Measurements from ENCODE around the gene MSI2. TPM values are rescaled to one million over a fixed set of nuclear protein-coding genes. Genes with fewer than 3 reads are reported as not detected.

MSI2 gene
- polyA plus RNA-seq, 1 of the 3 experiments (the other 2 are of a cell fraction): 24.1 TPM

GRCh38 chr17:57586196-57586740 is 329.9 kb downstream of the MSI2 start (continued):
- TF ChIP-seq NRF1 (IDR thresholded peaks at IDR 0.05; ENCODE audit: low read depth, low read length): no peak
- TF ChIP-seq GATA2 (CRISPR knock-in tag; IDR thresholded peaks at IDR 0.05): peak; percentile 70
- TF ChIP-seq RXRA (IDR thresholded peaks at IDR 0.05; ENCODE audit: borderline replicate concordance, low read depth): no peak
- peak; percentile 48; the same call in 1 of the 2 replicates for TF ChIP-seq MXI1 (IDR thresholded peaks at IDR 0.05; ENCODE audit: low read depth, low read length)
- TF ChIP-seq JUND (IDR thresholded peaks at IDR 0.05): no peak
- no peak for TF ChIP-seq USF1 (IDR thresholded peaks at IDR 0.05; ENCODE audit: borderline replicate concordance, low read depth)
- TF ChIP-seq, protein P1, sequence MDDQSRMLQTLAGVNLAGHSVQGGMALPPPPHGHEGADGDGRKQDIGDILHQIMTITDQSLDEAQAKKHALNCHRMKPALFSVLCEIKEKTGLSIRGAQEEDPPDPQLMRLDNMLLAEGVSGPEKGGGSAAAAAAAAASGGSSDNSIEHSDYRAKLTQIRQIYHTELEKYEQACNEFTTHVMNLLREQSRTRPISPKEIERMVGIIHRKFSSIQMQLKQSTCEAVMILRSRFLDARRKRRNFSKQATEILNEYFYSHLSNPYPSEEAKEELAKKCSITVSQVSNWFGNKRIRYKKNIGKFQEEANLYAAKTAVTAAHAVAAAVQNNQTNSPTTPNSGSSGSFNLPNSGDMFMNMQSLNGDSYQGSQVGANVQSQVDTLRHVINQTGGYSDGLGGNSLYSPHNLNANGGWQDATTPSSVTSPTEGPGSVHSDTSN (IDR thresholded peaks at IDR 0.05): no peak
- TF ChIP-seq TAF1 (IDR thresholded peaks at IDR 0.05; ENCODE audit: borderline replicate concordance, low read depth, low read length): no peak
- TF ChIP-seq TCF12 (IDR thresholded peaks at IDR 0.05): peak; percentile 3; the same call in 1 of the 2 replicates
- no peak for TF ChIP-seq ZBTB33 (IDR thresholded peaks at IDR 0.05; ENCODE audit: borderline replicate concordance, low read depth)
- peak in 1 of 2 experiments; percentile 42; a peak in 1 of 4 replicates for TF ChIP-seq EP300 (IDR thresholded peaks at IDR 0.05; ENCODE audit: borderline replicate concordance in 1 of 2, low read depth in 1 of 2, low read length in 1 of 2)

- POLR2A ChIA-PET: interaction anchor here (1.0 to 4.5 kb wide), 17 partner anchors 11 to 196 kb away, joined by 3 to 66 read pairs (median 14); no protein-coding TSS in a partner anchor
- Histone ChIP-seq H3K9me2 (no peaks in the 10 kb centered on the region), H3K27ac (ENCODE audit: low read depth in 2 of 2, low read length in 1 of 2) (peak overlapping the region in 1 of 2 experiments; percentile 100; a peak in 2 of 4 replicates), H2AFZ (ENCODE audit: low read depth) (no peak overlapping the region), H3K36me3 (replicated peaks in 1 of 2; ENCODE audit: control insufficient read depth in 1 of 2, insufficient read depth in 2 of 2, low read length in 1 of 2) (no peaks in the 10 kb centered on the region), H3K9ac (no peak overlapping the region), H3K9me3 (no peaks in the 10 kb centered on the region), H3K4me1 (ENCODE audit: control insufficient read depth in 1 of 2, insufficient read depth in 2 of 2, low read depth in 1 of 2, low read length in 1 of 2) (peaks cover 13 to 88% of the 10 kb centered on the region in 2 experiments; a peak in 3 of 4 replicates), H4K20me1 (ENCODE audit: insufficient read depth) (no peaks in the 10 kb centered on the region), H3K4me3 (ENCODE audit: low read depth in 2 of 2, low read length in 1 of 2) (no peak overlapping the region), H3K79me2 (ENCODE audit: insufficient read depth) (no peaks in the 10 kb centered on the region), H3K27me3 (ENCODE audit: insufficient read depth) (no peaks in the 10 kb centered on the region), H3K4me2 (no peak overlapping the region), H3F3A (replicated peaks; ENCODE audit: insufficient read depth) (no peaks in the 10 kb centered on the region)
- 95% methylated on average over 4 of the region's 4 CpGs for WGBS (ENCODE audit: low lambda C conversion rate)
- TF ChIP-seq, protein P2, sequence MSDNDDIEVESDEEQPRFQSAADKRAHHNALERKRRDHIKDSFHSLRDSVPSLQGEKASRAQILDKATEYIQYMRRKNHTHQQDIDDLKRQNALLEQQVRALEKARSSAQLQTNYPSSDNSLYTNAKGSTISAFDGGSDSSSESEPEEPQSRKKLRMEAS (IDR thresholded peaks at IDR 0.05; ENCODE audit: low read depth): no peak
- TF ChIP-seq RAD21 (IDR thresholded peaks at IDR 0.05; ENCODE audit: low read length): no peak
- TF ChIP-seq SMC3 (IDR thresholded peaks at IDR 0.05; ENCODE audit: low read depth, low read length): no peak
- TF ChIP-seq TAF1 (IDR thresholded peaks at IDR 0.05; ENCODE audit: borderline replicate concordance, low read depth, low read length): no peak
- no peak for TF ChIP-seq JUND (IDR thresholded peaks at IDR 0.05)
- no peak for TF ChIP-seq NFIC (IDR thresholded peaks at IDR 0.05; ENCODE audit: borderline replicate concordance)
- DNase-seq: no peak
- CTCF ChIA-PET: interaction anchor here (0.6 to 7.6 kb wide), 21 partner anchors 11 to 344 kb away, joined by 3 to 109 read pairs (median 6); no protein-coding TSS in a partner anchor
These were observed 330.4 kb downstream of the MSI2 start for GRCh38 chr17:57586742-57587141.
